ENCODE results near the gene ENOX1. TPM values are rescaled to one million over a fixed set of nuclear protein-coding genes. Genes with fewer than 3 reads are reported as not detected.

Gene ENOX1
- total and polyA plus RNA-seq, 9 of the 15 experiments (the other 6 are each of a cell fraction or from before 2014, with no cell fraction given) = not detected

DNA sequence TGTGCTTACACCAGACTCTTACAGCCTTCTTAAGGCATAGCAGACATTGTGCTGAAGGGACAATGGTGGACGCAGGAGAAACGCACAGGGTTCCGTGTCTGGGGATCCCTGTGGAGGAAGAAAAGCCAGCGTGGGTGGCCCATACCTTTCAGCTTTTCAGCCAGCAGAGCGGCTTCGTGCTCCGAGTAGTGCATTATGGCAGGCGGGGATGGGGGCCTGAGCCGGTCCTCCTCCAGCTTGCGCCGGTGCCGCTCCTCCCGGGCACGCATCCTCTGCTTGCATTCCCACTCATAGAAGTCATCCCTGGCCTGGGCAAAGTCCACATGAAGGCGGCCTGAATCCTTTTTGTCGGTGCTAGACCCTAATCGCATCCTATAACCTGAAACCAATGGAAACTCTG, 431.0 kb downstream of the ENOX1 start:
- H3K4me3 ChIP-seq = no peak overlapping the region
- no peaks in the 10 kb centered on the region for H3K36me3 ChIP-seq (ENCODE audit: control insufficient read depth, insufficient read depth, low read length)
- in situ Hi-C loops (cut with MboI) = no loop called here
- 0% methylated on average over 3 of the region's 17 CpGs for WGBS (ENCODE audit: insufficient coverage, low coverage, missing lambda C conversion rate)
- H3K9ac ChIP-seq (ENCODE audit: insufficient read depth in 1 of 2, low read depth in 2 of 2, low read length in 2 of 2) = no peak overlapping the region; a peak in 1 of 4 replicates
- H3K79me2 ChIP-seq (ENCODE audit: control insufficient read depth, insufficient read depth, low read length) = no peaks in the 10 kb centered on the region
- H3K27me3 ChIP-seq (ENCODE audit: control insufficient read depth in 2 of 2, insufficient read depth in 2 of 2, low read length in 2 of 2) = no peaks in the 10 kb centered on the region
- no peaks in the 10 kb centered on the region for H3K4me1 ChIP-seq (replicated peaks in 1 of 2; ENCODE audit: control insufficient read depth in 2 of 2, insufficient read depth in 2 of 2, low read length in 2 of 2)
- intact Hi-C loops (cut with micrococcal nuclease) = no loop called here
- no peak overlapping the region for H3K27ac ChIP-seq (ENCODE audit: extremely low read depth, low read depth, low read length)
- H3K4me2 ChIP-seq (ENCODE audit: insufficient read depth, low read length) = no peak overlapping the region
- H3K9me3 ChIP-seq (replicated peaks; ENCODE audit: control insufficient read depth, insufficient read depth, low read depth, low read length) = no peaks in the 10 kb centered on the region
- DNase-seq (ENCODE audit: extremely low read depth in 1 of 4, low spot score in 3 of 4) (no peak), FAIRE-seq (no peak), ATAC-seq (no peak)
- no peaks in the 10 kb centered on the region for H3K9me1 ChIP-seq (ENCODE audit: control insufficient read depth, insufficient read depth, low read length)
- CTCF ChIA-PET (ENCODE audit: low intra/inter-chr PET ratio) = no interaction called here
- no peak overlapping the region for H2AFZ ChIP-seq (ENCODE audit: low read depth, low read length)
- no peaks in the 10 kb centered on the region for H4K20me1 ChIP-seq (replicated peaks; ENCODE audit: control insufficient read depth, insufficient read depth, low read length)
- BruUV-seq (replicated peaks) = no TSS peak
- POLR2A ChIA-PET = no interaction called here
- TF ChIP-seq, protein P1, sequence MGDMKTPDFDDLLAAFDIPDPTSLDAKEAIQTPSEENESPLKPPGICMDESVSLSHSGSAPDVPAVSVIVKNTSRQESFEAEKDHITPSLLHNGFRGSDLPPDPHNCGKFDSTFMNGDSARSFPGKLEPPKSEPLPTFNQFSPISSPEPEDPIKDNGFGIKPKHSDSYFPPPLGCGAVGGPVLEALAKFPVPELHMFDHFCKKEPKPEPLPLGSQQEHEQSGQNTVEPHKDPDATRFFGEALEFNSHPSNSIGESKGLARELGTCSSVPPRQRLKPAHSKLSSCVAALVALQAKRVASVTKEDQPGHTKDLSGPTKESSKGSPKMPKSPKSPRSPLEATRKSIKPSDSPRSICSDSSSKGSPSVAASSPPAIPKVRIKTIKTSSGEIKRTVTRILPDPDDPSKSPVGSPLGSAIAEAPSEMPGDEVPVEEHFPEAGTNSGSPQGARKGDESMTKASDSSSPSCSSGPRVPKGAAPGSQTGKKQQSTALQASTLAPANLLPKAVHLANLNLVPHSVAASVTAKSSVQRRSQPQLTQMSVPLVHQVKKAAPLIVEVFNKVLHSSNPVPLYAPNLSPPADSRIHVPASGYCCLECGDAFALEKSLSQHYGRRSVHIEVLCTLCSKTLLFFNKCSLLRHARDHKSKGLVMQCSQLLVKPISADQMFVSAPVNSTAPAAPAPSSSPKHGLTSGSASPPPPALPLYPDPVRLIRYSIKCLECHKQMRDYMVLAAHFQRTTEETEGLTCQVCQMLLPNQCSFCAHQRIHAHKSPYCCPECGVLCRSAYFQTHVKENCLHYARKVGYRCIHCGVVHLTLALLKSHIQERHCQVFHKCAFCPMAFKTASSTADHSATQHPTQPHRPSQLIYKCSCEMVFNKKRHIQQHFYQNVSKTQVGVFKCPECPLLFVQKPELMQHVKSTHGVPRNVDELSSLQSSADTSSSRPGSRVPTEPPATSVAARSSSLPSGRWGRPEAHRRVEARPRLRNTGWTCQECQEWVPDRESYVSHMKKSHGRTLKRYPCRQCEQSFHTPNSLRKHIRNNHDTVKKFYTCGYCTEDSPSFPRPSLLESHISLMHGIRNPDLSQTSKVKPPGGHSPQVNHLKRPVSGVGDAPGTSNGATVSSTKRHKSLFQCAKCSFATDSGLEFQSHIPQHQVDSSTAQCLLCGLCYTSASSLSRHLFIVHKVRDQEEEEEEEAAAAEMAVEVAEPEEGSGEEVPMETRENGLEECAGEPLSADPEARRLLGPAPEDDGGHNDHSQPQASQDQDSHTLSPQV (IDR thresholded peaks at IDR 0.05) = no peak
- TF ChIP-seq, protein P2, sequence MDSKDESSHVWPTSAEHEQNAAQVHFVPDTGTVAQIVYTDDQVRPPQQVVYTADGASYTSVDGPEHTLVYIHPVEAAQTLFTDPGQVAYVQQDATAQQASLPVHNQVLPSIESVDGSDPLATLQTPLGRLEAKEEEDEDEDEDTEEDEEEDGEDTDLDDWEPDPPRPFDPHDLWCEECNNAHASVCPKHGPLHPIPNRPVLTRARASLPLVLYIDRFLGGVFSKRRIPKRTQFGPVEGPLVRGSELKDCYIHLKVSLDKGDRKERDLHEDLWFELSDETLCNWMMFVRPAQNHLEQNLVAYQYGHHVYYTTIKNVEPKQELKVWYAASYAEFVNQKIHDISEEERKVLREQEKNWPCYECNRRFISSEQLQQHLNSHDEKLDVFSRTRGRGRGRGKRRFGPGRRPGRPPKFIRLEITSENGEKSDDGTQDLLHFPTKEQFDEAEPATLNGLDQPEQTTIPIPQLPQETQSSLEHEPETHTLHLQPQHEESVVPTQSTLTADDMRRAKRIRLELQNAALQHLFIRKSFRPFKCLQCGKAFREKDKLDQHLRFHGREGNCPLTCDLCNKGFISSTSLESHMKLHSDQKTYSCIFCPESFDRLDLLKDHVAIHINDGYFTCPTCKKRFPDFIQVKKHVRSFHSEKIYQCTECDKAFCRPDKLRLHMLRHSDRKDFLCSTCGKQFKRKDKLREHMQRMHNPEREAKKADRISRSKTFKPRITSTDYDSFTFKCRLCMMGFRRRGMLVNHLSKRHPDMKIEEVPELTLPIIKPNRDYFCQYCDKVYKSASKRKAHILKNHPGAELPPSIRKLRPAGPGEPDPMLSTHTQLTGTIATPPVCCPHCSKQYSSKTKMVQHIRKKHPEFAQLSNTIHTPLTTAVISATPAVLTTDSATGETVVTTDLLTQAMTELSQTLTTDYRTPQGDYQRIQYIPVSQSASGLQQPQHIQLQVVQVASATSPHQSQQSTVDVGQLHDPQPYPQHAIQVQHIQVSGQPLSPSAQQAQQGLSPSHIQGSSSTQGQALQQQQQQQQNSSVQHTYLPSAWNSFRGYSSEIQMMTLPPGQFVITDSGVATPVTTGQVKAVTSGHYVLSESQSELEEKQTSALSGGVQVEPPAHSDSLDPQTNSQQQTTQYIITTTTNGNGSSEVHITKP (IDR thresholded peaks at IDR 0.05; ENCODE audit: partially characterized antibody) = no peak
- TF ChIP-seq CEBPG (CRISPR knock-in tag; IDR thresholded peaks at IDR 0.05) (no peak), CEBPG (tag; conservative IDR thresholded peaks at IDR 0.05 in 1 of 2, IDR thresholded peaks at IDR 0.05 in 1 of 2) (no peak), ZNF408 (CRISPR knock-in tag; IDR thresholded peaks at IDR 0.05; ENCODE audit: low read depth) (no peak), SMAD1 (IDR thresholded peaks at IDR 0.05; ENCODE audit: low read depth, low read length, partially characterized antibody) (no peak), ZSCAN29 (IDR thresholded peaks at IDR 0.05) (no peak), ZNF124 (CRISPR knock-in tag; IDR thresholded peaks at IDR 0.05) (no peak), COPS2 (conservative IDR thresholded peaks at IDR 0.05) (no peak), BRD9 (IDR thresholded peaks at IDR 0.05; ENCODE audit: low read depth, partially characterized antibody) (no peak)
- TF ChIP-seq, protein P3, sequence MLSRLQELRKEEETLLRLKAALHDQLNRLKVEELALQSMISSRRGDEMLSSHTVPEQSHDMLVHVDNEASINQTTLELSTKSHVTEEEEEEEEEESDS (CRISPR knock-in tag; IDR thresholded peaks at IDR 0.05) = no peak
- TF ChIP-seq, protein P4, sequence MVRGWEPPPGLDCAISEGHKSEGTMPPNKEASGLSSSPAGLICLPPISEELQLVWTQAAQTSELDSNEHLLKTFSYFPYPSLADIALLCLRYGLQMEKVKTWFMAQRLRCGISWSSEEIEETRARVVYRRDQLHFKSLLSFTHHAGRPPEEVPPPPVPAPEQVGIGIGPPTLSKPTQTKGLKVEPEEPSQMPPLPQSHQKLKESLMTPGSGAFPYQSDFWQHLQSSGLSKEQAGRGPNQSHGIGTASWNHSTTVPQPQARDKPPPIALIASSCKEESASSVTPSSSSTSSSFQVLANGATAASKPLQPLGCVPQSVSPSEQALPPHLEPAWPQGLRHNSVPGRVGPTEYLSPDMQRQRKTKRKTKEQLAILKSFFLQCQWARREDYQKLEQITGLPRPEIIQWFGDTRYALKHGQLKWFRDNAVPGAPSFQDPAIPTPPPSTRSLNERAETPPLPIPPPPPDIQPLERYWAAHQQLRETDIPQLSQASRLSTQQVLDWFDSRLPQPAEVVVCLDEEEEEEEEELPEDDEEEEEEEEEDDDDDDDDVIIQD (CRISPR knock-in tag; IDR thresholded peaks at IDR 0.05) = no peak
